GM12865 (cell line): ENCODE measurements around the gene ARHGDIA.

Experiments
- DNase-seq: peaks from one replicate; pipeline ENCODE4 v3.0.0; 2010; ENCODE audit warnings: low read depth
- H3K4me3 ChIP-seq: 2 replicates; pipeline ENCODE4 v1.5.1; 2011; ENCODE audit warnings: mild to moderate bottlenecking, low read depth, low read length, control low read depth
- TF ChIP-seq, protein P1 (sequence below): IDR thresholded peaks from 2 replicates; pipeline ENCODE4 v1.5.1; 2011; ENCODE audit warnings: low read length, control low read depth, low read depth, inconsistent platforms; ENCODE audit not compliant: insufficient read depth; ENCODE audit errors: missing control alignments

ARHGDIA gene

DNA sequence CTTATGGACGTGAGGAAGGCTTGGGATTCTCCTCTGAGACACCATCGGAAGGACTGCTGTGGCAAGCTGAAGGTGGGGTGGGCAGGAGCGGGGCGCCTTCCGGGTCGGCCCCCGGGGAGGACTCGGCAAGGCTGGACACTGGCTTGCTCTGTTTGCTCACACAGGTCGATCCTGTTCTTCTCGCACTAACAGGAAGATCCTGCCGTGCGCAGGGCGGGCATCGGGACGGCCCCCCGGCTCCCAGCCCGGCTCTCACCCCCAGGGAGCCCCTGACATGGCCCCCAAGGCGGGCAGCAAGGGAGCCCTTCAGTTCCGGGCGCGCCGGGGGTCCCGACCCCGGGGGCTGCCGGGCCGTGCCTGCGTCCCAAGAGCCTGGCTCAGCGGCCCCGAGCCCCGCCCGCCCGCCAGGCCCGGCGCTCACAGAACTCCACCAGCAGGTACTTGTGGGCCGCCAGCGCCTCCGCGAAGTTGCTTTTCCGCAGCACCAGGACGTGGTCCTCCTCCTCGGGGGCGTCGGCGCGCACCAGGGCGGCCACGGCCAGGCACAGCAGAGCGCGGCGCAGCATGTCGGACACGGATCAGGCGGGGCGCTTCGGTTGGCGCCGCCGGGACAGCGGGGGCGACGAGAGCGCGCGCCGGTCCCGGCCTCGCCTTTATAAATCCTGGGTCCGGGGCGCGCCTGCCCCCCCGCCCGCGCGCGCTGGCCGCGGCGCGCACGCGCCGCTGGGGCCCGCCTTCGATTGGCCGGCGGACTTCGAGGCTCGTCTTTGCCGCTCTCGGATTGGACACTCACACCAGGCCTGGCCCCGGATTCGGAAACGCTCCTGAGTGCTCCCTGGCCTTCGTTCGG lies 11.0 kb downstream of the ARHGDIA start, which contains the start of gene P4HB:
P4HB (minus strand) TSS at position 630 of the 850 bp plus-strand sequence; CDS start at position 566, 64 bp downstream.
- peak within 1 kb of the TSS; percentile 99 for H3K4me3 ChIP-seq
- TF ChIP-seq, protein P1, sequence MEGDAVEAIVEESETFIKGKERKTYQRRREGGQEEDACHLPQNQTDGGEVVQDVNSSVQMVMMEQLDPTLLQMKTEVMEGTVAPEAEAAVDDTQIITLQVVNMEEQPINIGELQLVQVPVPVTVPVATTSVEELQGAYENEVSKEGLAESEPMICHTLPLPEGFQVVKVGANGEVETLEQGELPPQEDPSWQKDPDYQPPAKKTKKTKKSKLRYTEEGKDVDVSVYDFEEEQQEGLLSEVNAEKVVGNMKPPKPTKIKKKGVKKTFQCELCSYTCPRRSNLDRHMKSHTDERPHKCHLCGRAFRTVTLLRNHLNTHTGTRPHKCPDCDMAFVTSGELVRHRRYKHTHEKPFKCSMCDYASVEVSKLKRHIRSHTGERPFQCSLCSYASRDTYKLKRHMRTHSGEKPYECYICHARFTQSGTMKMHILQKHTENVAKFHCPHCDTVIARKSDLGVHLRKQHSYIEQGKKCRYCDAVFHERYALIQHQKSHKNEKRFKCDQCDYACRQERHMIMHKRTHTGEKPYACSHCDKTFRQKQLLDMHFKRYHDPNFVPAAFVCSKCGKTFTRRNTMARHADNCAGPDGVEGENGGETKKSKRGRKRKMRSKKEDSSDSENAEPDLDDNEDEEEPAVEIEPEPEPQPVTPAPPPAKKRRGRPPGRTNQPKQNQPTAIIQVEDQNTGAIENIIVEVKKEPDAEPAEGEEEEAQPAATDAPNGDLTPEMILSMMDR, result no peak
- DNase-seq, result peak; percentile 35

DNA sequence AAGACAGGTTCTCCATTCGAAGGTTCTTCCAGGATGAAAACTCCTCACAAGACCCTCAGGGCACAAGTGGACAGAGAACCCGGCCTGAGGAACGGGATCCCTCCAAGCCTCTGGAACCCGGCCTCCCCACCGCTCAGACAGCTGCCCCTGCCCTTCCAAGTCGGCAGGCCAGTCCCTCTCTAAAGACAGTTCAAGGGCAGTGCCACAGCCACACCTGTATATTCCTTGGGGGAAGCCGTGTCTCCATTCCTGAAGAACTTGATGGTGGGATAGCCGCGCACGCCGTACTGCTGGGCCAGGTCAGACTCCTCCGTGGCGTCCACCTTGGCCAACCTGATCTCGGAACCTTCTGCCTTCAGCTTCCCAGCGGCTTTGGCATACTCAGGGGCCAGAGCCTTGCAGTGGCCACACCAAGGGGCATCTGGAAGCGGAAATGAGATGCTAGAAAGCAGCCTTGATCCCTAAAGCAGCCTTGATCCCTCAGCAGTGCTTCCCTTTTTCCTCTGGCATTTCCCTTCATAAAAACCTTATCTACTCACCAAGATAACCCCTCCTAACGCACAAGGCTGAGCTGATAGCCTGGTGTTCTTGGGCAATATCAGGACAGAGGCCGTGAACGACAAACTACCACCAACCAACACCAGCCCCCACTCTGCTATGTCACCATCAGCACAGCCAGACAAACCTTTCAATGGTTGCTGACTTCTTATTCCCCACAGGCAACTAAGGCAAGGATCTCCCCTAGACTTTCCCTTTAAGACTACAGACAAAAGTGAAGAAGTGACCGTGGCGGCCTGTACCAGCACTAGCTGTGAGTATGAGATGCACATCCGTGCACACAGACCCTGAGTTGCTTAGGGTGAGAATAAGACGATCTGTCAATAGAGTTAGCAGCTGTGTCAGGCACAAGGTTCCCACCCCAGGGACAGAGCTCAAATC lies 11.9 kb downstream of the ARHGDIA start:
- TF ChIP-seq, protein P1, result no peak
- DNase-seq, result no peak
- H3K4me3 ChIP-seq, result peak overlapping the region; percentile 99

DNA sequence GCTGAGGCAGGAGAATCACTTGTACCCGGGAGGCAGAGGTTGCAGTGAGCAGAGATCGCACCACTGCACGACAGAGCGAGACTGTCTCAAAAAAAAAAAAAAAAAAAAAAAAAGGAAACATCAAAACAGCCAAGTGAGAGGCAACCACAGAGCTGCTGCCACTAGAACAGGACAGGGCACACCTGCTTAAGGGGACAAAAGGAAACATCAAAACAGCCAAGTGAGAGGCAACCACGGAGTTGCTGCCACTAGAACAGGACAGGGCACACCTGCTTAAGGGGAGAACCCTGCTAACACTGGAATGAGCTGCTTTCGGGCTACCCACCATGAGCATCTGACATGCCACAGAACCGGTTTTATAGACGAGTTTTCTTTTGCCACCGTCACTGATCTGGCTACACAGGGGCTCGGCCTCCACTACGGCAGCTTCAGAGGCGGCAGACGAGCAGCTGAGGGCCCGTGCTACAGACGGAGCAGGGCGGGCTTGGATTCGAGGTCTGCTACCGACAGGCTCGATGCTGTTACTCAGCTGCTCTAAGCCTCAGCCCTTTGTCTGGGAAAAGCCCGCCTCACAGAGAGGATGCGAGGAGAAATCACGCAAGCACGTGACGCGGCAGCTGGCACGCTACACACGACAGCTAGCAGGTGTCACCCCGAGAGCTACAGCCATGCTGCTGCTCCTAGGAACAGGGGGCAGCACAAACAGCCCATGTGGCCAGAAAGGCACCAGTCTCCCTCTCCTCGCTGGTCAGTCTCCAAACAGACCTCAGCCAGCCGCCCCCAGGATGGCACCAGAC lies 12.8 kb downstream of the ARHGDIA start:
- DNase-seq, result no peak
- peak overlapping the region; percentile 99 for H3K4me3 ChIP-seq
- TF ChIP-seq, protein P1, result no peak

DNA sequence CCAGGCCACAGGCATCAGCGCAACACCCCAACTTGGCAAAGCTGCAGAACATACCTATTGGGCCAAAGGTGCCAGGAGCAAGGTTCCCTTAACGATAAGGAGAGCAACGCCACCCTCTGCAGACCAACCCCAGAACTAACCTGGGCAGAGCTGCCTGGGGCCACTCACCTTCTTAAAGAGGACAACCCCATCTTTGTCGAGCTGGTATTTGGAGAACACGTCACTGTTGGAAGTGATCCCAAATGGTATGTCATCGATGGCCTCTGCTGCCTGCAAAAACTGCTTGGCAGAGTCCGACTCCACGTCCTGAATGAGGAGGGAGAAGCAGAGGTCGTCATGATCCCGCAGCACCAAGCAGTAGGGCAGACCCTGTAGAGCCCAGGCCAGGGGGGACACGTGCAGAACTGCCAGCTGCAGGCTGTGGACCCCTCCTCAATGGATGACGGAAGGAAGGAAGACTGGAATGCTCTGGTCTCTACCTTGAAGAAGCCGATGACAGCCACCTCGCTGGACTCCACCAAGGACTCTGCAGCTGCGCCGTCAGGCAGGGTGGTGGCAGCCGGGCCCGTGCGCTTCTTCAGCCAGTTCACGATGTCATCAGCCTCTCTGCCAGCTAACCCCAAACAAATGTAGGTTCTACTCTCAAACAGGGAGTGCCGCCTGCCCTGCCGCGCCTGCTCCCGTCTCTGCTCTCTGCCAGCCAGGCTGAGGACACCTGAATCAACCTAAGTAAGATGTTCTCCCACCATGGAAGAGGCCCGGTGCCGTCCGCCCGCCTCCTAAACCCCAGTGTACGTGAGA lies 16.0 kb downstream of the ARHGDIA start:
- peak; percentile 13 for DNase-seq
- TF ChIP-seq, protein P1, result no peak
- no peak overlapping the region for H3K4me3 ChIP-seq

DNA sequence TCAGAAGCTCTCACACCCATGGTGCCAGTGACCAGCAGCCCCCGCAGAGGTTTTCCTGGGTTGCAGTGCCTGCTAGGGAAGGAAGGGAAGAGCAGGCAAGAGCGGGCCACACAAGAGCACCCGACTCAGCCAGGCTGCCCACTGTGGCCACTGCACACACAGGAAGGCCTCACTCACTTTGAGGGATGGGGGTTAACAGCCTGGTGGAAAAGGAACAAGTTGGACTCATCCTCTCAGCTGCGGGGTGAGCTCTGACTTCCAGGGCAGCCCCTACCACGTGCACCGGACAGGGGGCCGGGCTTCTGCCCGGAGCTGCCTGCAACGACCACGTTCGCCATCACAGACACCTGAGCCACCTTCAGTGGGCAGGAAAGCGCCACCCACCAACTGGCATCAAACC lies 18.9 kb downstream of the ARHGDIA start:
- no peak overlapping the region for H3K4me3 ChIP-seq
- TF ChIP-seq, protein P1, result no peak
- DNase-seq, result no peak
